ENCODE results near the gene THSD4.

Gene THSD4

GRCh38 chr15:71737761-71738160 is 622.5 kb downstream of the THSD4 start:
- no peak for DNase-seq
- no peak for TF ChIP-seq EZH2phosphoT487 (IDR thresholded peaks at IDR 0.05; ENCODE audit: low read length)
- TF ChIP-seq, protein P1, sequence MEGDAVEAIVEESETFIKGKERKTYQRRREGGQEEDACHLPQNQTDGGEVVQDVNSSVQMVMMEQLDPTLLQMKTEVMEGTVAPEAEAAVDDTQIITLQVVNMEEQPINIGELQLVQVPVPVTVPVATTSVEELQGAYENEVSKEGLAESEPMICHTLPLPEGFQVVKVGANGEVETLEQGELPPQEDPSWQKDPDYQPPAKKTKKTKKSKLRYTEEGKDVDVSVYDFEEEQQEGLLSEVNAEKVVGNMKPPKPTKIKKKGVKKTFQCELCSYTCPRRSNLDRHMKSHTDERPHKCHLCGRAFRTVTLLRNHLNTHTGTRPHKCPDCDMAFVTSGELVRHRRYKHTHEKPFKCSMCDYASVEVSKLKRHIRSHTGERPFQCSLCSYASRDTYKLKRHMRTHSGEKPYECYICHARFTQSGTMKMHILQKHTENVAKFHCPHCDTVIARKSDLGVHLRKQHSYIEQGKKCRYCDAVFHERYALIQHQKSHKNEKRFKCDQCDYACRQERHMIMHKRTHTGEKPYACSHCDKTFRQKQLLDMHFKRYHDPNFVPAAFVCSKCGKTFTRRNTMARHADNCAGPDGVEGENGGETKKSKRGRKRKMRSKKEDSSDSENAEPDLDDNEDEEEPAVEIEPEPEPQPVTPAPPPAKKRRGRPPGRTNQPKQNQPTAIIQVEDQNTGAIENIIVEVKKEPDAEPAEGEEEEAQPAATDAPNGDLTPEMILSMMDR (IDR thresholded peaks at IDR 0.05; ENCODE audit: low read length): no peak
- no peak for TF ChIP-seq EZH2 (optimal IDR thresholded peaks at IDR 0.05; ENCODE audit: low read depth, low read length)
- Histone ChIP-seq H2AFZ (ENCODE audit: low read length) (no peak overlapping the region), H3K4me1 (ENCODE audit: low read length) (no peaks in the 10 kb centered on the region), H3K27me3 (replicated peaks; ENCODE audit: insufficient read depth, low read length) (no peaks in the 10 kb centered on the region), H3F3A (ENCODE audit: insufficient read depth, low read length) (no peaks in the 10 kb centered on the region), H3K9me2 (replicated peaks; ENCODE audit: insufficient read depth, low read length) (no peaks in the 10 kb centered on the region), H3K9ac (ENCODE audit: low read length) (no peak overlapping the region), H3K27ac (ENCODE audit: low read length) (no peak overlapping the region), H3K4me2 (ENCODE audit: low read depth, low read length) (no peak overlapping the region), H3K4me3 (ENCODE audit: low read length) (no peak overlapping the region), H3K79me2 (ENCODE audit: low read length) (no peaks in the 10 kb centered on the region), H3K36me3 (replicated peaks; ENCODE audit: insufficient read depth, low read length) (no peaks in the 10 kb centered on the region), H3K9me3 (replicated peaks; ENCODE audit: insufficient read depth, low read length) (no peaks in the 10 kb centered on the region), H4K20me1 (ENCODE audit: insufficient read depth, low read length) (no peaks in the 10 kb centered on the region)

GRCh38 chr15:71739355-71739754 is 624.1 kb downstream of the THSD4 start:
- Histone ChIP-seq H3K9me3 (replicated peaks; ENCODE audit: insufficient read depth, low read length) (no peaks in the 10 kb centered on the region), H3K9me2 (replicated peaks; ENCODE audit: insufficient read depth, low read length) (no peaks in the 10 kb centered on the region), H3K27me3 (replicated peaks; ENCODE audit: insufficient read depth, low read length) (no peaks in the 10 kb centered on the region), H3F3A (ENCODE audit: insufficient read depth, low read length) (no peaks in the 10 kb centered on the region), H3K36me3 (replicated peaks; ENCODE audit: insufficient read depth, low read length) (no peaks in the 10 kb centered on the region), H3K4me3 (ENCODE audit: low read length) (no peak overlapping the region), H3K27ac (ENCODE audit: low read length) (no peak overlapping the region), H3K4me1 (ENCODE audit: low read length) (no peaks in the 10 kb centered on the region), H3K79me2 (ENCODE audit: low read length) (no peaks in the 10 kb centered on the region), H2AFZ (ENCODE audit: low read length) (no peak overlapping the region), H4K20me1 (ENCODE audit: insufficient read depth, low read length) (no peaks in the 10 kb centered on the region), H3K9ac (ENCODE audit: low read length) (no peak overlapping the region), H3K4me2 (ENCODE audit: low read depth, low read length) (no peak overlapping the region)
- DNase-seq: no peak
- TF ChIP-seq EZH2 (optimal IDR thresholded peaks at IDR 0.05; ENCODE audit: low read depth, low read length): no peak
- TF ChIP-seq, protein P1 (IDR thresholded peaks at IDR 0.05; ENCODE audit: low read length): no peak
- TF ChIP-seq EZH2phosphoT487 (IDR thresholded peaks at IDR 0.05; ENCODE audit: low read length): no peak

- H3F3A ChIP-seq (ENCODE audit: insufficient read depth, low read length): no peaks in the 10 kb centered on the region
- H3K36me3 ChIP-seq (replicated peaks; ENCODE audit: insufficient read depth, low read length): no peaks in the 10 kb centered on the region
- H3K27me3 ChIP-seq (replicated peaks; ENCODE audit: insufficient read depth, low read length): no peaks in the 10 kb centered on the region
- H3K4me2 ChIP-seq (ENCODE audit: low read depth, low read length): no peak overlapping the region
- H4K20me1 ChIP-seq (ENCODE audit: insufficient read depth, low read length): no peaks in the 10 kb centered on the region
- H2AFZ ChIP-seq (ENCODE audit: low read length): no peak overlapping the region
- DNase-seq: no peak
- H3K4me3 ChIP-seq (ENCODE audit: low read length): no peak overlapping the region
- no peaks in the 10 kb centered on the region for H3K9me3 ChIP-seq (replicated peaks; ENCODE audit: insufficient read depth, low read length)
- no peak overlapping the region for H3K9ac ChIP-seq (ENCODE audit: low read length)
- H3K9me2 ChIP-seq (replicated peaks; ENCODE audit: insufficient read depth, low read length): no peaks in the 10 kb centered on the region
- H3K4me1 ChIP-seq (ENCODE audit: low read length): no peaks in the 10 kb centered on the region
- H3K79me2 ChIP-seq (ENCODE audit: low read length): no peaks in the 10 kb centered on the region
- H3K27ac ChIP-seq (ENCODE audit: low read length): no peak overlapping the region
- TF ChIP-seq EZH2 (optimal IDR thresholded peaks at IDR 0.05; ENCODE audit: low read depth, low read length): no peak
- no peak for TF ChIP-seq EZH2phosphoT487 (IDR thresholded peaks at IDR 0.05; ENCODE audit: low read length)
These were observed 627.7 kb downstream of the THSD4 start for GRCh38 chr15:71742964-71743363.

- Histone ChIP-seq H3K27me3 (replicated peaks; ENCODE audit: insufficient read depth, low read length) (no peaks in the 10 kb centered on the region), H3K4me2 (ENCODE audit: low read depth, low read length) (no peak overlapping the region), H3F3A (ENCODE audit: insufficient read depth, low read length) (no peaks in the 10 kb centered on the region), H4K20me1 (ENCODE audit: insufficient read depth, low read length) (no peaks in the 10 kb centered on the region), H3K4me3 (ENCODE audit: low read length) (no peak overlapping the region), H3K27ac (ENCODE audit: low read length) (no peak overlapping the region), H3K9me3 (replicated peaks; ENCODE audit: insufficient read depth, low read length) (no peaks in the 10 kb centered on the region), H3K79me2 (ENCODE audit: low read length) (no peaks in the 10 kb centered on the region), H3K9ac (ENCODE audit: low read length) (no peak overlapping the region), H3K4me1 (ENCODE audit: low read length) (no peaks in the 10 kb centered on the region), H2AFZ (ENCODE audit: low read length) (no peak overlapping the region), H3K9me2 (replicated peaks; ENCODE audit: insufficient read depth, low read length) (no peaks in the 10 kb centered on the region), H3K36me3 (replicated peaks; ENCODE audit: insufficient read depth, low read length) (no peaks in the 10 kb centered on the region)
- DNase-seq: peak; percentile 48
- TF ChIP-seq EZH2phosphoT487 (IDR thresholded peaks at IDR 0.05; ENCODE audit: low read length) (no peak), EZH2 (optimal IDR thresholded peaks at IDR 0.05; ENCODE audit: low read depth, low read length) (no peak)
- TF ChIP-seq, protein P1 (IDR thresholded peaks at IDR 0.05; ENCODE audit: low read length): peak; percentile 63
These were observed 628.7 kb downstream of the THSD4 start for GRCh38 chr15:71743861-71744382.

Data from MM.1S (cell line).